K562 (cell line): ENCODE results near the gene DLX2. TPM values are rescaled to one million over a fixed set of nuclear protein-coding genes. Genes with fewer than 3 reads are reported as not detected.
A peak's percentile ranks its signal among the peaks of the same experiment; 100 is the strongest.

Experiments
- BMI1 ChIP-seq: fragments of 150-350 bp; IDR thresholded peaks from 2 replicates; pipeline ENCODE4 v1.6.1; 2014; ENCODE audit warnings: low read length
- CSDE1 ChIP-seq, 2 experiments: fragments of 450-650 bp; IDR thresholded peaks; 2 replicates each; pipeline ENCODE4 v1.6.1; 2016; ENCODE audit warnings: mild to moderate bottlenecking in 1 of 2
- E2F1 ChIP-seq: sonication (generic); formaldehyde crosslinking; IDR thresholded peaks from 2 replicates; pipeline ENCODE4 v1.8.1; 2023; ENCODE audit warnings: mild to moderate bottlenecking, missing genetic modification reagents, moderate library complexity
- E2F6 ChIP-seq, 2 experiments: IDR thresholded peaks; 2 replicates each; pipeline ENCODE4 v1.6.1; 2011; ENCODE audit warnings: borderline replicate concordance in 1 of 2, control low read depth in 1 of 2, low read depth in 1 of 2, low read length in 1 of 2, mild to moderate bottlenecking in 1 of 2, mixed read lengths in 1 of 2, moderate library complexity in 1 of 2; ENCODE audit not compliant: insufficient read depth in 1 of 2, insufficient read length in 1 of 2, poor library complexity in 1 of 2, severe bottlenecking in 1 of 2; ENCODE audit errors: extremely low read depth in 1 of 2
- GABPB1 ChIP-seq: sonication (generic); formaldehyde crosslinking; IDR thresholded peaks from 2 replicates; pipeline ENCODE4 v1.8.0; 2022; ENCODE audit warnings: mild to moderate bottlenecking, missing genetic modification reagents
- HNRNPK ChIP-seq: fragments of 200-400 bp; formaldehyde crosslinking; IDR thresholded peaks from one replicate; pipeline ENCODE4 v1.6.1; 2018; ENCODE audit warnings: mild to moderate bottlenecking, low read depth, low read length; ENCODE audit not compliant: poor library complexity, severe bottlenecking
- HNRNPL ChIP-seq: fragments of 200-400 bp; formaldehyde crosslinking; IDR thresholded peaks from 2 replicates; pipeline ENCODE4 v1.6.1; 2017; ENCODE audit warnings: low read depth, mild to moderate bottlenecking, low read length
- ILF3 ChIP-seq: fragments of 450-650 bp; IDR thresholded peaks from 2 replicates; pipeline ENCODE4 v1.6.1; 2018; ENCODE audit warnings: antibody characterized with exemption, mild to moderate bottlenecking, moderate library complexity, borderline replicate concordance
- RNF2 ChIP-seq: sonication (generic); IDR thresholded peaks from 2 replicates; pipeline ENCODE4 v1.6.1; 2016
- SNAPC5 ChIP-seq: fragments of 250-450 bp; sonication (Bioruptor Pico); IDR thresholded peaks from 2 replicates; pipeline ENCODE4 v1.8.0; 2021; ENCODE audit warnings: moderate library complexity, mild to moderate bottlenecking, inconsistent platforms
- ZMIZ1 ChIP-seq, 2 experiments: fragments of 150-350 bp in 1 of 2; IDR thresholded peaks; 2 replicates each; pipeline ENCODE4 v1.6.1; 2012 to 2016; ENCODE audit warnings: low read depth in 2 of 2, low read length in 2 of 2, mild to moderate bottlenecking in 1 of 2, moderate library complexity in 1 of 2
- ZNF12 ChIP-seq: sonication (generic); formaldehyde crosslinking; IDR thresholded peaks from 2 replicates; pipeline ENCODE4 v1.4.0; 2020; ENCODE audit warnings: mild to moderate bottlenecking, missing genetic modification reagents
- ZNF609 ChIP-seq: sonication (generic); formaldehyde crosslinking; IDR thresholded peaks from 2 replicates; pipeline ENCODE4 v1.8.1; 2023; ENCODE audit warnings: missing genetic modification reagents, mild to moderate bottlenecking, borderline replicate concordance
- ZNF655 ChIP-seq: fragments of 250-450 bp; sonication (Bioruptor Pico); IDR thresholded peaks from 2 replicates; pipeline ENCODE4 v1.5.0; 2021
- polyA plus RNA-seq, 8 experiments: library from polyadenylated mRNA; depleted of rRNA in 4 of 8; stranded (reverse) in 5 of 8; unstranded in 3 of 8; fragments of >200 nt; fragmentation: Nextera tagmentation in 2 of 8; fragmentation: Illumina TruSeq in 1 of 8; extraction: Ambion mirVana in 2 of 8; extraction: Trizol in 1 of 8; gene quantifications; 2 replicates each; pipeline versions ENCODE4 v1.2.1 to v1.2.3, GENCODE V29; 2011 to 2014; ENCODE audit warnings: inconsistent platforms in 1 of 8, missing spikeins in 1 of 8
- total RNA-seq, 7 experiments: library from RNA; depleted of rRNA in 6 of 7; stranded (reverse); fragments of >200 nt in 6 of 7; fragmentation: Illumina TruSeq in 2 of 7; extraction: Trizol in 2 of 7; gene quantifications; 2 replicates each; pipeline versions ENCODE4 v1.2.1 to v1.2.3, GENCODE V29; 2011 to 2021; ENCODE audit warnings: low replicate concordance in 1 of 7

Gene DLX2
- total and polyA plus RNA-seq, 9 of the 15 experiments (the other 6 are each of a cell fraction or from before 2014, with no cell fraction given) = 0.14 to 4.3 (median 0.86) TPM

- TF ChIP-seq ZNF609 (CRISPR knock-in tag) (no peak), HNRNPK (no peak), BMI1 (no peak), E2F6 (IDR thresholded peaks at IDR 0.05; ENCODE audit: borderline replicate concordance in 1 of 2, extremely low read depth in 1 of 2, insufficient read depth in 1 of 2, insufficient read length in 1 of 2, low read depth in 1 of 2, low read length in 1 of 2, poor library complexity in 1 of 2, severe bottlenecking in 1 of 2) (peak in 1 of 2 experiments; percentile 20), ZNF655 (CRISPR knock-in tag) (no peak), ZNF12 (CRISPR knock-in tag) (no peak), E2F1 (peak; percentile 46; the same call in 1 of the 2 replicates), CSDE1 (IDR thresholded peaks at IDR 0.05) (no peak), ILF3 (no peak), GABPB1 (peak; percentile 53; the same call in 1 of the 2 replicates), ZMIZ1 (IDR thresholded peaks at IDR 0.05; ENCODE audit: low read depth in 2 of 2, low read length in 2 of 2) (no peak), RNF2 (no peak), SNAPC5 (no peak), HNRNPL (peak; percentile 49; the same call in 1 of the 2 replicates)
Measured at GRCh38 chr2:172101821-172102390, 794 bp downstream of the DLX2 start (continued).
